Epithelial cell of esophagus (primary cell): ENCODE measurements around the gene RPTOR.

Experiments used
- DNase-seq: peaks from one replicate; pipeline ENCODE4 v3.0.0; 2010; ENCODE audit warnings: low read depth
- H3K4me3 ChIP-seq: 2 replicates; pipeline ENCODE4 v1.5.1; 2011; ENCODE audit warnings: mild to moderate bottlenecking, low read length, control low read depth
- TF ChIP-seq, protein P1 (sequence below): IDR thresholded peaks from 2 replicates; pipeline ENCODE4 v1.5.1; 2011; ENCODE audit warnings: low read depth, mild to moderate bottlenecking, low read length, control low read depth, inconsistent platforms; ENCODE audit not compliant: insufficient read depth; ENCODE audit errors: missing control alignments

Gene RPTOR

GRCh38 chr17:80596760-80597608, 52.3 kb downstream of the RPTOR start:
- H3K4me3 ChIP-seq = no peak overlapping the region
- DNase-seq = peak; percentile 75
- TF ChIP-seq, protein P1, sequence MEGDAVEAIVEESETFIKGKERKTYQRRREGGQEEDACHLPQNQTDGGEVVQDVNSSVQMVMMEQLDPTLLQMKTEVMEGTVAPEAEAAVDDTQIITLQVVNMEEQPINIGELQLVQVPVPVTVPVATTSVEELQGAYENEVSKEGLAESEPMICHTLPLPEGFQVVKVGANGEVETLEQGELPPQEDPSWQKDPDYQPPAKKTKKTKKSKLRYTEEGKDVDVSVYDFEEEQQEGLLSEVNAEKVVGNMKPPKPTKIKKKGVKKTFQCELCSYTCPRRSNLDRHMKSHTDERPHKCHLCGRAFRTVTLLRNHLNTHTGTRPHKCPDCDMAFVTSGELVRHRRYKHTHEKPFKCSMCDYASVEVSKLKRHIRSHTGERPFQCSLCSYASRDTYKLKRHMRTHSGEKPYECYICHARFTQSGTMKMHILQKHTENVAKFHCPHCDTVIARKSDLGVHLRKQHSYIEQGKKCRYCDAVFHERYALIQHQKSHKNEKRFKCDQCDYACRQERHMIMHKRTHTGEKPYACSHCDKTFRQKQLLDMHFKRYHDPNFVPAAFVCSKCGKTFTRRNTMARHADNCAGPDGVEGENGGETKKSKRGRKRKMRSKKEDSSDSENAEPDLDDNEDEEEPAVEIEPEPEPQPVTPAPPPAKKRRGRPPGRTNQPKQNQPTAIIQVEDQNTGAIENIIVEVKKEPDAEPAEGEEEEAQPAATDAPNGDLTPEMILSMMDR = no peak

GRCh38 chr17:80598813-80599545, 54.3 kb downstream of the RPTOR start:
- no peak overlapping the region for H3K4me3 ChIP-seq
- DNase-seq = no peak
- TF ChIP-seq, protein P1 = no peak

DNA sequence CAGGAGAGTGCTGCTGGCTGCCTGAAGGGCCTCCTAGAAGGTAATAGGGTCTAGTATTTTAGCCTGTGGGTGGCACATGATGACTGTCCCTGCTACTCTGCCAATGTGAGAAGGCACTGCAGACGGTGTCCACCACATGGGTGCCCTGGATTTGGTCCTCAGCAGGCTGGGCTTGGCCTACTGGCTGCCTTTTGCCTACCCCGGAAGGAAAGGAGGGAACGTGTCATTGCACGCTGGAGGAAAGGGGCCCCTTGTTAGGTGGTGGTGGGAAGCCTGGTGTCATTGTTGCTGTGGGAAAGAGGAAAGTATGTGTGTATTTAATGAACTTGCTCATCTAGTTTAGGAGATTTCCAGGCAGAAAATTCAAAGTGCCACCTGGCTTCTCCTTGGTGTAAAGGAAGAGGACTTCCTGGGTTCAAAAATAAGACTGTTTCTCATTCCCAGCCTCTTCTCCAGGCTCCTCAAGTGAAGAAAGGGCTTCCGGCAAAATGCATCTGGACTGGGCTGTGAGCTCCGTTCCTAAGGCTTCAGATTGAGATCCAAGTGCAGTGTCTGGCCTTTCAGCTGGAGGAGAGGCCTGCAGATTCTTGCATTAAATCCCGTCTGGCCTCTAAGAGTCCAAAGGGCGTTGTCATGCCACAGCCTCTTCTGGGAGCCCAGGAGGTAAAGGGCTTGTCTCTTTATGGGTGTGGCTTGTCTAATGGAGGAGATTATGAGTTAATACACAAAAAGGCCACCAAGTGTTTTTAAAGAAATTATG, 55.1 kb downstream of the RPTOR start:
- H3K4me3 ChIP-seq = no peak overlapping the region
- DNase-seq = no peak
- TF ChIP-seq, protein P1 = no peak

- no peak for DNase-seq
- TF ChIP-seq, protein P1 = no peak
- no peak overlapping the region for H3K4me3 ChIP-seq
These were observed 56.5 kb downstream of the RPTOR start for GRCh38 chr17:80601146-80601545.

- TF ChIP-seq, protein P1 = no peak
- no peak overlapping the region for H3K4me3 ChIP-seq
- DNase-seq = no peak
These were observed 58.8 kb downstream of the RPTOR start for GRCh38 chr17:80603396-80603795.

DNA sequence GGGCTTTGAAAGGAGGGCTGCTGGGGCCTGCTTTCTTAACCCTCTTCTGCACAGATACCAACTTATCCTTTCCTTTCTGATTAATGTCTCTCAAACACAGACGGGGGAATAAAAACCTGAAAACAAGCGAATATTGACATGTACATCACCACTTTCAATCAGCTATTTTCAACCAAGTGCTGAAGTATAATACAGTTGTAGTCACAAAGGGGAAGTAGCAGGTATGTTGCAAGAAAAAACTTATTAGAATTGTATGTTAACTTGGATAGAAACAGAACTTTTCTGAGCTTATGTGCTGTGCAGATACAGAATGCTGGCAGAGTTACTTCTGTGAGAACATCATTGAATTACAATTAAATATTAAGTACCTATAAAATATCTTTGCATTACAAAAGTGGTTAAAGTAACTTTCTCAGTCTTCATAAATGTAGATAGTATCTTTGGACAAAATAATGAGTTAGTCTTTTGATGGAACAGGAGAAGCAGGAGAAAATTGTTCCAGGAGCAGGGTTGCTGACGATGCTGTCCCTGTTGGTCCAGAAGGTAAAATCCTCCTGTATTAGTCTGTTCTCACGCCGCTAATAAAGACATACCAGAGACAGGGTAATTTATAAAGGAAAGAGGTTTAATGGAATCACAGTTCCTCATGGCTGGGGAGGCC, 59.5 kb downstream of the RPTOR start:
- no peak for DNase-seq
- no peak overlapping the region for H3K4me3 ChIP-seq
- TF ChIP-seq, protein P1 = no peak
